Activated CD8-positive, alpha-beta memory T cell treated with anti-CD3 and anti-CD28 coated beads, Interleukin-2, amount 50 U/mL, for 24 hours (primary cell): Measurements from ENCODE around the gene ERP44.
"Not testable (repeated sequence)": the region's sequence is repeated elsewhere in the genome, so short reads cannot be mapped to it uniquely, and the experiment has no call there.

Source experiments
- DNase-seq: peaks from one replicate; pipeline ENCODE4 v3.0.0-alpha.2; 2020; ENCODE audit errors: extremely low read depth

The ERP44 gene

GRCh38 chr9:100098887-100099721, at the start of gene ERP44, which contains the start of gene INVS:
Gene ERP44 (minus strand): TSS chr9:100099000. CDS start chr9:100098840, 160 bp downstream.
Gene INVS (plus strand): TSS chr9:100099243. CDS start chr9:100104522, 5,279 bp downstream.
- peak; percentile 97 for DNase-seq

GRCh38 chr9:100145976-100146375, 47.2 kb upstream of the ERP44 start:
- not testable (repeated sequence) for DNase-seq

- not testable (repeated sequence) for DNase-seq
These were observed 46.6 kb upstream of the ERP44 start for GRCh38 chr9:100145167-100145934.

GRCh38 chr9:100141862-100142261, 43.1 kb upstream of the ERP44 start:
- not testable (repeated sequence) for DNase-seq

- not testable (repeated sequence) for DNase-seq
These were observed 41.5 kb upstream of the ERP44 start for GRCh38 chr9:100140303-100140702.

DNA sequence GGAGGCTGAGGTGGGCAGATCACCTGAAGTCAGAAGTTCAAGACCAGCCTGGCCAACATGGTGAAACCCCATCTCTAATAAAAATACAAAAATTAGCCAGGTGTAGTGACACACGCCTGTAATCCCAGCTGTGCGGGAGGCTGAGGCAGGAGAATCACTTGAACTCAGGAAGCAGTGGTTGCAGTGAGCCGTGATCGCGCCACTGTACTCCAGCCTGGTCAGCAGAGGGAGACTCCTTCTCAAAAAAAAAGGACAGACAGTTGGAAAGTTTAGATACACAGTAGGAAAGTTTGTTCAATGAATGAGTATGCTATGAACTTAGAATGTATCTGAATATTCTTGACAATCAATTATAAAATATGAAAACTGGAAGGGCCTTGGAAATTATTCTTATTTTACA, 38.0 kb upstream of the ERP44 start:
- DNase-seq, result not testable (repeated sequence)

DNA sequence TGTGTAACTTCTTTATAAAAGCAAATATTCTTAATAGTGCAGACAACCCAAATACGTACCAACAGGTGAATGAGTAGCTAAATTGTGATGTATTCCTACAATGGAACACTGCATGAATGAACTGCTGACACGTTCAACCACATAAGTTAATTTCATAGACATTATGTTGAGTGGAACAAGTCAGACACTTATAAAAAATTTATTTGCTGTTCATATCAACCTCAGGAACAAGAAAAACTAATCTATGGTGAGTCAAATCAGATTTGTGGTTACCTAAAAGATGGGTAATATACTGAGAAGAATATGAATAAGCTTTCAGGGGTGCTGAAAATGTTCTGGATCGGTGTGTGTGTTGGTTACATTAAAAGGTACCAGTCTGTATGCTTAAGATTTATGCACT, 35.9 kb upstream of the ERP44 start:
- no peak for DNase-seq

GRCh38 chr9:100131875-100132430, 33.2 kb upstream of the ERP44 start:
- DNase-seq, result no peak

GRCh38 chr9:100131216-100131615, 32.4 kb upstream of the ERP44 start:
- no peak for DNase-seq

DNA sequence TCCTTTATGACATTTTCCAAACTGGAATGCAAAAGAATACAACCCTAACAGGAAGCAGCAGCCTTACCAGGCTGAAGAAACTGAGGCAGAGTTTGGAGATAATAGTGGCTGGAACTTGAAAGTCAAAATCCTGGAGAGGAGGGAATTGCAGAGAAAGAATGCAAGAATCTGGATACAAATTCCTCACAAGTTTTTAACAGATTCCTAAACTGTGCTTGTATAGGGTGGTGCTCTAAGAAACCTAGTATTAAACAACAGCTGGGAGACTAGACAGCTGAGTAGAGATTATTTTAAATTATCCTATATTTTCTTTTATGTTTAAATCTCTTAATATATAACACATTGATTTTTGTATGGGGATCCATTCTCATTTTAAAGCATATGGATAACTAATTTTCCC, 31.0 kb upstream of the ERP44 start:
- DNase-seq, result no peak

DNA sequence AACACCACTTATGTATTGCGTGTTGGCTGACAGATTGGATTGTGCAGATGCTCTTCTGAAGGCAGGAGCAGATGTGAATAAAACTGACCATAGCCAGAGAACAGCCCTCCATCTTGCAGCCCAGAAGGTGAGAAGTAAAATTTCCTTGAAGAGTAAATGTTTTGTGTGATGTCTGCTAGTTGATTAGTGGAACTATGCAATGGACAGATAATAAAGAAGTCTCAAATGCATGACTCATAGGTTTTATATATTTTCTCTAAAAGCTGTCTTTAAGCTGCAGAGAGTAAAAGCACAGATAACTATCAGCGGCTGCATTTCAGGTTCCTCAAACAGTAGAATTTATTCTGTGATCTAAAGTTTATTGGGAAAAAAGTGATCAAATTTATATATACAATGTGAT, 27.6 kb upstream of the ERP44 start:
- no peak for DNase-seq

DNA sequence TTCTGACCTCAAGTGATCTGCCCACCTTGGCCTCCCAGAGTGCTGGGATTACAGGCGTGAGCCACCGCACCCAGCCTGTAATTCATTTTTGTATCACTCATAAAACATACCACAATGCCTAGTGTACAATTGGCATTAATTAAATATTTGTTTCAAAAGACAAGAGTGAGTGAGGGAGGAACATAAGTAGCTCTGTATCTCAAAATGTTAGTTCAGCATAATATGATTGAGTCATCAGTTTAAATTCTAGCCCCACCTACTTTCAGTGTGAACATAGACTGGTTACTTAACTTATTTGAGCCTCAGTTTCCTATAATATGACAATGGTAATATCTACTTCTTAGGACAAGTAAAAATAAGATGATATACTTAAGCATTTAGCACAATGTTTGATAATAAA, 27.1 kb upstream of the ERP44 start:
- no peak for DNase-seq

DNA sequence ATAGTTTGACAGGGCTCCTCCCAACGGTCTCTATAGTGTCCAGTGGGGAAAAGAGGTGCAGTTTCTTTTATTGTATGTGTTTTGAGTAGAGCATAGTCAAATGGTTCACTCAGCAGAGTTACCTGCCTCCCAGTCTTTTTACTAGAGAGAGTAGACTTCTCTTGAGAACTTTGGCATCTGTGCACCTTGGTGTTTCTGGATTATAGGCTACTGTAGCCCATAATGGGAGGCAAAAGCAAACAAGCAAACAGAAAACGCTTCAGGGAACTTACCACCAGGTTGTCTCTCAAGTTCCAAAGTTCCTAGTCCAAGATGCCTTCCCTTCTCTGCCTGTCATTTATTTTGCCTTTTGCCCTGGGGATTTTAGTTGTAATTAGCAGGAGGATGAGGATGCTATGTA, 26.4 kb upstream of the ERP44 start:
- no peak for DNase-seq

GRCh38 chr9:100120286-100120685, 21.5 kb upstream of the ERP44 start:
- DNase-seq, result no peak

DNA sequence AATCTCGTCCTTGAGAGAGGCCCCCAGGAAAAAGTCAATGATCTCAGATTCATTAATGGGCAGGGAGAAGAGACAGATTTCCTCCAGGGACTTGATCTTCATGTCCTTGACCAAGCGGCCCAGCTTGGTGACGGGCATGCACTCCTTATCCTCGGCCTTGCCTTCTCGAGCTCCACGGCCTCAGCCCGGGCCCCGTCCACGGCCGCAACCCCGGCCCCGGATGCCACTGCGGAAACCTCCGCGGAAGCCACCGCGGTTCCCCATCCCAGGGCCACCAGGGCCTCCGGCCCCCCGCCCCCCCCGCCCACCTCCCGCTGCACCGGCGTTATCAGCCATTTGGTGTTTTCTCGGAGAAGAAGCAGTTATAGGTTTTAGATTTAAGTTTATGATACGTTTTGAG, 18.5 kb upstream of the ERP44 start:
- DNase-seq, result no peak

- DNase-seq, result no peak
These were observed 14.0 kb upstream of the ERP44 start for GRCh38 chr9:100112677-100113336.

- DNase-seq, result no peak
These were observed 12.4 kb upstream of the ERP44 start for GRCh38 chr9:100111235-100111634.

- no peak for DNase-seq
These were observed 9.8 kb upstream of the ERP44 start for GRCh38 chr9:100108559-100108958.

DNA sequence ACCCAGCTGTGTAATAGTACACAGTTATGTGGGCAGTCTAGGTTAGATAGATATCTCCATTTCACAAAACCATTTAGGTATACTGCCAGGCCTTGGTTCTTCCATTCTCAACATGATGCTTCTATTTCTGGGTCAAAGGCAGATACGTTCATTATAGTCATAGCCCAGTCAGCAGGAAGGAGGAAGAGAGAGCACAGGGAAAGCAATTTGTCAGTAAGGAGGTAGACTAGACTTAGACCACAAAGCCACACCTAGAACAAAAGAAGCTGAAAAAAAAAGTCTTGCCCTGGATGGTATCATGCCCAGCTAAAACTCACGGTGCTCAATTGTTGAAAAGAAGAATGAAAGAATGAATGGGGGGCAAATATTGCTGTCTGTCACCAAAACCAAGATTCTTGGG, 7.8 kb upstream of the ERP44 start:
- DNase-seq, result no peak

- no peak for DNase-seq
These were observed 7.1 kb upstream of the ERP44 start for GRCh38 chr9:100105861-100106260.

GRCh38 chr9:100104314-100104713, 5.5 kb upstream of the ERP44 start:
- no peak for DNase-seq

GRCh38 chr9:100101608-100102007, 2.8 kb upstream of the ERP44 start:
- DNase-seq, result no peak
